ENCODE data around the gene RAB17. TPM values are rescaled to one million over a fixed set of nuclear protein-coding genes. Genes with fewer than 3 reads are reported as not detected.
"Not testable (repeated sequence)": the region's sequence is repeated elsewhere in the genome, so short reads cannot be mapped to it uniquely, and the experiment has no call there.

The RAB17 gene
- polyA plus RNA-seq, 4 donors, result 14.9 to 22.6 (median 16.9) TPM

DNA sequence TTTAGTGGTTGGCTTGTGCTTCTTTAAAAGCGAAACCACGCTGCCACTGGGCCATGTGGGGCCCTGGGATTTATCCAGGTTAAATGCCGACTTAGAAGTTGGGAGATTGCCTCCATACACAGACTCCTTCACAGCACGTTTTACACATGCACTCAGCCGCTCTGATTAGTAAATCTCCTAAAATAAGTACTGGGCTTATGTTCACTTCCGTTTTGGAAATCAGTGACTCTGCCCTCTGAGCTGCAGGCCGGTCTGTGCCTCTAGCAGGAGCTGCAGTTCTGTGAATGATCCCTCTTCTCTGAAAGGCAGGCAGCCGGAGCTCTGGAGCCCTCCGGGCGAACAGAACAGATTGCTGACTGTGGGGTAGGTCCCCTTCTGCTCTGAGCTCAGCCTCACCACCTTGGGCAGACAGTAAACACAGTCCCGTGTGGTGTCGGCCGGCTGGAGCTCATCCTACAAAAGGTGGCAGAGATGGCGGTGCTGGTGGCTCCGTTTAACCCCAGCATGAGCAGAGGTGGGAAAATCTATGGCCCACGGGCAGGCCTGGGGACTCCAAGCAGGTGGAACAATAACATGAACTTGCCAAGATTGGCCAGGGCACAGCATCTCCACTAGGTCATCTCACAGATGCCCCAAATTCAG is 9.8 kb upstream of the RAB17 start:
- DNase-seq (ENCODE audit: low read depth in 4 of 4, low spot score in 2 of 4), result no peak

DNA sequence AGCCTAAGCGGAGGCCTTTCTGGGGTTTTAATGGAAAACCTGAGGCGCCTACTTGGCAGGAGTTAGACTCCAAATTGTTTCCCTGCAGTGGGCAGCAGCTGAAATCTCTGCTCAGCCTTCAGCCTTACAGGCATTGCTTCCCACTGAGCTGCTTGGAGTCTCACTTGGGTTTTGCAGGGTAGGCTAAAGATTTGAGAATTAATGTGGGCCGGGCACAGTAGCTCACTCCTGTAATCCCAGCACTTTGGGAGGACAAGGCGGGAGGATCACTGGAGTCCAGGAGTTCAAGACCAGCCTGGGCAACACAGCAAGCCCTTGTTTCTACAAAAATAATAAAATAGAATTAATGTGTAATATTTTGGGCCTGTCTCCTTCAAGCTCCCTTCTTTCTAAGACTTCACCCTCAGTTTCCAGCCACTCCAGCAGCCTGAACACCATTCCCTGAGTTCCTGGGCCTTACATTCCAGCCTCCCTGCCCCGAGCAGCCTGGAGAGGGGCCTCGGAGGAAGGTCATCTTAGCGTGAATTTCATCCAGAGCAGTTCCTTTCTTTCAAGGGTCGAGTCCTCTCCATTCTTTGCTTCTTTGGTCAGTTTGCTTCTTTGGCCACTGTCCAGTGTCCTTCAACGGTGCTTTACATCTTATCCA is 9.1 kb upstream of the RAB17 start:
- no peak for DNase-seq (ENCODE audit: low read depth in 4 of 4, low spot score in 2 of 4)

DNA sequence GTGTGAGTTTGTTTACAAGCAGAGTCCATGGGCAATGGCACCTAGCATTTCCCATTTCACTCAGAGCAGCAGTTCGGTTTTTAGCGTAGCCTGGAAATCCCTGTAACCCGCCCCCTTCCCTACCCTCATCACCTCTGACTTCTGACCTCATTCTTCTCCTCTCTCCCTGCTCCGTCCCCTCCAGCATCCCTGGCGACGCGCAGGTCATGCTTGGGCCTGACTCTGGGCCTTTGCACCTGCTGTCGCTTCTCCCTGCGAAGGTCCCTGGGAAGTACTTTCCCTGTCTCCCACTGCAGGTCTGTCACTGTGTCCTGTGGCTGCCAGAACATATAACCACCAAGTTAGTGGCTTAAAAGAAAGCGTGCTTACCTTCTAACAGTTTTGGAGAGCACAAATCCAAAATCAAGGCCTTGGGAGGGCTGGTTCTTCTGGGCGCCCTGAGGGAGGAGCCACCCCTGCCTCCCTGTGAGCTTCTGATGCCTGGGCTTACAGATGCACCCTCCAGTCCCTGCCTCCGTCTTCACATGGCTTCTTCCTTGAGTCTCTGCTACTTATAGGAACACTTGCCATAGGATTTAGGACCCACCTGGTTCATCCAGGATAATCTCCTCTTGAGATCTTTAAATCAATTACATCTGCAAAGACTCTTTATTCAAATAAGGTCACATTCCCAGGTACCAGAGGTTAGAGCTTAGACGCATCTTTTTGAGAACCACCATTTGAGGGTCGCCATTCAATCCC is 8.1 kb upstream of the RAB17 start:
- DNase-seq (ENCODE audit: low read depth in 4 of 4, low spot score in 2 of 4), result no peak

DNA sequence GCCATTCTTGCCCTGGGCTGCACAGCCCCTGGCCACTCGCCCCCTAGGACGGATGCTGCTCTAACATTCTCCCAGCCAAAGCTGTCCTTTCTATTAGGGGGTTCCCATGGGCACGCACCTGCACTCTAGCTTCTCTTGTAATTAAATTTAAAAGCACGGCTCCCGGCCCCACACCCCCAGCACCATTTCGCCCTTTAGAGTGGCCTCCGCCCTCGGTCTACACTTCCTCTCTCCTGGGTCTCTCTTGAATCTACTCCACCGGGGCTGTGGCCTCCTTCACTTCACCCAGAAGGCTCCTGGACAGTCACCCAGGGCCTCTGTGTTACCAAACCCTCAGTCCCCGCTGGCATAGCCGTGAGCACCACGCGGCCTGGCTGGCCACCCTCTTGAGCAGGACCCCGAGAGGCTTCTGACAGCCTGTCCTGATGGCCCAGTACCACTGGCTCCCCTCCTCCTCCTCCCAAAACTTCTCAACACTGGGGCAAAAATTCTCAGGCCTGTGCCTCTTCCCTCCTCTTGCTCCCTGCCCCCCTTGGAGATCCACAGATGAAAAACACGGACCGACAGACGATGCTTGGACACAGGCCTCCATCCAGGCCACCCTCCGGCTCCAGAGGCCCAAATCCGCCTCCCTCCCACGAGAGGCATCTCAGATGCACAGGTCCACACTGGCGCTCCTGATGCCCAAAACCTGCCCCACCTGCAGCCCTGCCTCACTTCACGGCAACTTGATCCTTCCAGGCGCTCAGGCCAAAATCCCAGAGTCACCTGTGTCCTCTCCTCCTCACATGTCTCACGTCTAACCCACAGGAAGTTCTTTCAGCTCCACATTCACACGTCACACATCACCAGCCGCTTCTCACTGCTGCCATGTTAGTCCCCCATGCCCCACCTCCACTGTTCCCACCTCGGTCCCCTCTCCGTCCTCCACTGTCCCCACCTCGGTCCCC is 6.9 kb upstream of the RAB17 start:
- no peak for DNase-seq (ENCODE audit: low read depth in 4 of 4, low spot score in 2 of 4)

DNA sequence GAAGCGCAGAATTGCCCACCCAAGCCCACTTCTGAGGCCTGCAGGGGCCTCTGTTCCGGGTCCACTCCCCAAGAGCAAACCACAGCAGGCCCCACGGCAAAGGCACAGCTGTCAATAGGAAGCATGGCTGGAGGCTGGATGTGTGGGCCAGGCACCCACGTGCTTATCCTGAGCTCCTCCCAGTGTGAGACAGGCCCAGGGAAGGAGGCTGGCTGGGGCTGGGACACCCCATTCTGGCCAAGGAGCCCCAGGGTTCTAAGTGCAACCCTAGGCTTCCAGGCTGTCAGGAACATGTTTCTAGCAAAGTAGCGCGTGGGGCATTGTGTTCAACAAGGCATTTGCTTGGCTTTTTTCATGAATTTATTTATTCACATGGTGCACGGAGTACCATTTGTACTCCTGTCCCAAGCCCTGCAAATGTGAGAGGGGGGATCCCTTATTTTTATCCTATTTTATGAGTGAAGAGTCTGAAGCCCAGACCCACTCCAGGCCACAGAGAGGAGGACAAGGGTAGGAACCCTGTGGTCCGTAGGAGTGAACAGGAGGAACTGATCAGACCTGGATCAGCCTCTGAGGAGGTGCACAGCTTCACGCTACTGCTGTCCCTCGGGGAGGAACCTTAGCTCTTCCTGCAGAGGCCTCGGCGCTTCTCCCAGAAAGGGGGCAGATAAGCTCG is 6.1 kb upstream of the RAB17 start:
- DNase-seq (ENCODE audit: low read depth in 4 of 4, low spot score in 2 of 4), result no peak

DNA sequence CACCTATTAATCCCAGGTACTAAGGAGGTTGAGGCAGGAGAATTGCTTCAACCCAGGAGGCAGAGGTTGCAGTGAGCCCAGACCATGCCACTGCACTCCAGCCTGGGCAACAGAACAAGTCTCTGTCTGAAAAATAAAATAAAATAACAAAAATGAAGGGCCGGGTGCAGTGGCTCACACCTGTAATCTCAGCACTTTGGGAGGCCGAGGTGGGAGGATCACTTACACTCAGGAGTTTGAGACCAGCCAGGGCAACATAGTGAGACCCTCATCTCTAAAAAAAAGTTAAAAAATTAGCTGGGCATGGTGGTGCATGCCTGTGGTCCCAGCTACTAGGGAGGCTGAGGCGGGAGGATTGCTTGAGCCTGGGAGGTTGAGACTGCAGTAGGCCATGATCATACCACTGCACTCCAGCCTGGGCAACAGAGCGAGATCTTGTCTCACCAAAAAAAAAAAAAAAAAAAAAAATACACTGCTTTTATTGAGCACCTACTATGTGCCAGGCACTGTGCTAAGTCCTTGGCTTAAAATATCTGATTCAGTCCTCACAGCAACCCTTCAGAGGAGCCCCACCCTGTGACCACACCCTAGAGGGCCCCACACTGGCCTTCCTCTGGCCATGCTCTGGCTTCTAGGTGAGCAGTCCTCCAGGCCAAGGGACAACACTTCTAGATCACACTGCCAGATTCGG is 5.4 kb upstream of the RAB17 start:
- DNase-seq (ENCODE audit: low read depth in 4 of 4, low spot score in 2 of 4), result not testable (repeated sequence)

DNA sequence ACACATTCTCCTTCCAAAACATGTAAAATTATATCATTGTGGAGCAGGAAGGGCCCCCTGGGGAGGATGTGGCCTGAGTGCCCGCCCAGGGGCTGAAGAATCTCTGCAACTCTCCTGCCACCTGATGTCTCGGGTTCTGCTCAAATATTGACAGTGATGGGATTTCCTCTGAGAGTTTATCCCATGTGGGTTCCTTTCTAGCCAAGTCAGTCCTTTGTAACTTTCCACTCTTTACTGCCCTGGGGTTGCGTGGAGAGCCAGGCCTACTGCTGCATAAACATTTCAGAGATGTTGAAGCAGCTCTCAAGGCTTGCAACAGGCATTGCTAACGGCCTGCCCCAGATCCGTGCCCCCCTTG is 4.0 kb upstream of the RAB17 start:
- DNase-seq (ENCODE audit: low read depth in 4 of 4, low spot score in 2 of 4), result no peak

DNA sequence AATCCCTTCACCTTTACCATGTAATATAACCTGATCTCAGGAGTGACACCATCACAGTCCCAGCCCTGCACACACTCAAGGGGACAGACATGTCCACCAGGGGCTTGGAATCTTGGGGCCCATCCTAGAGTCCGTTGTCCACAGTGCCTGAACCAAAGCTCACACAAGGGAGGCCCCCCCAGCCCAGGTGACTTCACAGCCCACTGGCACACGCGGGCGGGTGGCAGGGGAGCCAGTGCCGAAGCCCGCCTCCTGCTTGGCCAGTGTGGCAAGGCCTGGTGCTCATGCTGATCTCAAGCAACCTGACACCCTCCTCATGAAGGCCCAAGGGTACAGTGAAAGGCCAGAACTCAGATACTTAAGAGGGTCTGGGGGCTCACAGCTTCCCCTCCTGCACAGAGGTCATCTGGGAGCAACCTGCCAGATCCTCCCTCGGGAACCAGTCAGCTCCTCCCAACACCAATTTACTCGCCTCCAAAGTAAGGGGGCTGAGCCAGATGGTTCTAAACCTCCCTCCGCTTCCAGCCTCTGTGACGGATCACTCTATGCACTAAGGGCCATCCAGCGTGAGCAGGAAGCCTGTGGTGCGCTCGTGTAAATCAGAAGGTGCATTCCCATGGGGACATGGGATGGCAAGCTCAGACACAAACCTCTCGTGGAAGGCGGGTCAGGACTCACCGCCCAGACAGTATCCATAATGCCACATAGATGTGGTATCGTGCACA is 3.2 kb upstream of the RAB17 start:
- DNase-seq (ENCODE audit: low read depth in 4 of 4, low spot score in 2 of 4), result no peak

DNA sequence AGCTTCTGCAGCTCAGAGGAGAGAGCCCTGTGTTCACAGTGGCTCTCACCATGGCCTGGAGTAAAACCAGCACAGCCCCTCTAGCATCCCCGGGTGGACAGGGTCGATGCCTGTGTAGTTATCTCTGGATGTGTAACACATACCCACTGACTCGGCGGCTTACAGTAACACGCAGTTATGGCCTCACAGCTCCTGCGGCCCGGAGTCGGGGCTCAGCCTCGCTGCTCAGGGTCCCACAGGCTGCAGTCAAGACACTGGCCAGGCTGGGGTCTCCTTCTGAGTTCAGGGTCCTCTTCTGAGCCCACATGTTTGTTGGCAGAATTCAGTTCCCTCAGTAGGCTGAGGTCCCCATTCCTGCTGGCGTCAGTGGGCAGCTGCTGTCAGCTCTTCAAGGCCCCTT is 2.5 kb upstream of the RAB17 start:
- no peak for DNase-seq (ENCODE audit: low read depth in 4 of 4, low spot score in 2 of 4)

DNA sequence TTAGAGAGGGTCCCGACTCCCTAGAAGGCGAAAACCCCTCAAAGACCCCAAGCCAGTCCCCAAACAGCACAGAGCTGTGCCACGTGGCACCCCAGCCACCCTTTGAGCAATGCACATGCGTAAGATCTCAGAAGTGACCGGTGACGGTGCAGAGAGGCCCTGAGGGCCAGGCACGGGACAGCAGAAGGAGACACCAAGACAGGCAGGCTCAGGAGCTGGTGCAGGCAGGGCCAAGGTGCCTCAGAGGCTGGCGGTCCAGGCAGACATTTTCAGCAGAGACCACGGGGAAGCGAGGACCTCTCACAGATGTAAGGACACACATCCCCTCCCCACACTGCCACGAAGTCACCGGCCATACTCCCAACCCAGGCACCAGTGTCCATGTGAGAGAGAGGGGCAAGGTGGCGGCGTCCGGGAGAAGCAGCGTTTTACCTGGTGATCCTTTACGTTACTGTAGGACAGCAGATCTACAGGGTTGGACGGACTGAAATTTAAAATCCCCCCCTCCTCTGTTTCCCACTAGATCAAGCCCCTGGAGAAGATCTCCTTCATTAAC is 2.0 kb upstream of the RAB17 start:
- DNase-seq (ENCODE audit: low read depth in 4 of 4, low spot score in 2 of 4), result no peak

DNA sequence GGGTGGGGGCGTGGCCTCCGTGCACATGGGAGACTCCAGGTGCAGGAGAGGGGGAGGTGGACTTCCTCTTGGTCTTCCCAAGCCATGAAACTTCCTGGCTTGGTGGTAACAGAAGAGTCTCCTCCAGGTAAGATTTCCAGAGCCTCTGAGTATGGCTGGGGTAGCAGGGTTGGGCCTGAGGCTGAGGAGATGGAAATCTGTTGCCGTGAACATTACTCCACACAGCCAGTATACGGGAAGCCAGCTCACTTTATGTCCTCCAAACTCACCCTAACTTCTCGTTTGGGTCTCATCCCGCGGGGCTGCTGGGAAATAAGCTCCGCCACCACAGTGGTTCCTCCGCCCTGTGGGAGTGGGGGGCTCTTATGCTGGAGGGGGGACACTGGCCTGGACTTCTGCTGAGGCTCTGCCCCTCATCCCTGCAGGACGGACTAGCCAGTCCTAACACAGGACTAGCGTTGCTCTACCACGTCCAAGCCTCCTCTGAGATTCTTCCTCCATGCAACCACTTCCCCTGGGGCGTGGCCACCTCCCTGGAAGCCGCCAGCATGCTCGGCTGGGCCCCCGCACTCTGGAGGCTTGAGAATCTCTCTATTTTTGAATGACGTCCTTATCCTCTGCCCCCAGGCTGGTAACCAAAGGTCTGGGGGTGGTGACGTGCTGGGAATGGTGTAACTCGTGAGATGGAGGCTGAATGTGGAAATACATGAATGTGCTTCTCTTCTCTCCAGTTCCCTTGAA is 777 bp upstream of the RAB17 start:
- DNase-seq (ENCODE audit: low read depth in 4 of 4, low spot score in 2 of 4), result no peak

DNA sequence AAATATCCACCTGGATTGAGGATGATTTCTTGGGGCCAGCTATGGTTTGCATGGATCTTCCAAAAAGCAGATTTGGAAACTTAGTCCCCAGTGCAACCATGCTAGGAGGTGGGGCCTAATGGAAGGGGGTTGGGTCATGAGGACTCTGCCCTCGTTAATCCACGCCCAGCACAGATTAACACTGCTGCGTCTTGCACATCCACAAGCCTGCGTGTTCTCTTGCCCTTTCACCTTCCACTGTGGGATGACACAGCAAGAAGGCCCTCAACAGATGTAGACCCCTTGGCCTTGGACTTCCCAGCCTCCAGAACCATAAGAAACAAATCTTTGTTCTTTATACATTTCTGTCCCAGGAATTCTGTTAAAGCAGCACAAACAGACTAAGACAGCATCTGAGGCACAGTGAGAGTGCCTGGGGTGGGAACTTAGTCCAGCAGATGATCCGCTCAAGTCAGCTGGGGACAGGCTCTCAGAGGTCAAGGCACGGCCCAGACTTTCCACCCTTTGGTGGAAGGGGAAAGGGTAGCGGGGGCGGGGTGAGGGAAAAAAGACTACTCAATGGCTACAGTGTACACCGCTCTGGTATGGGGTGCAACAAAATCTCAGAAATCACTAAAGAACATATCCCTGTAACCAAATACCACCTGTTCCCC is 2.4 kb downstream of the RAB17 start:
- no peak for DNase-seq (ENCODE audit: low read depth in 4 of 4, low spot score in 2 of 4)

DNA sequence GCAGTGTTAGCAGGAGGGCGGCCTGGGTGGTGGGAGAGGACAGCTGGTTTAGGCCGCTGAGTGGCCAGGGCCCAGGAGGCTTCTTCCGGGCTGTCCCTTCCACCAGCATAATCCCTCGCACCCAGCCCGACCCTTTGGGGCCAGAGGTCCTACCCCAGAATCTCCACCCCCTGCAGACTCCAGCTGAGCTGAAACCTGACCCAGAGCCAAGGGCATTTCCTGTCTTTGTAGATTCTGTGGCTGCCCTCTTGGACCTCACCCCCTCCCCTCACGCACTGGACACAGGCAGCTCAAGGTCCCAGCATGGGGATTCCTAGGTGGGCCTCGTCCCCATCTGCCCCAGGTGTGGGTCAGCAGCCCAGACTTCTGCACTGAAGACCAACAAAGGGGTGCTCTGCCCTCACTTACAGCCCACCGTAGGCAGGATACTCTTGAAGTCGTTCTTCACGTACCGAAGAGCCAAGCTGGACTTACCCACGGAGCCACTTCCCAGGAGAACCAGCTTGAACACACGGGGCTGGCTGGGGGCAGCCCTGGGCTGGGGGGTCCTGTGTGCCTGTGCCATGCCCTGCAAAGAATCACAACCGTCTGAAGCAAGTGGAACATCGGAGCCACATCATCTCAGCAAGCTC is 4.8 kb downstream of the RAB17 start:
- DNase-seq (ENCODE audit: low read depth in 4 of 4, low spot score in 2 of 4), result no peak

DNA sequence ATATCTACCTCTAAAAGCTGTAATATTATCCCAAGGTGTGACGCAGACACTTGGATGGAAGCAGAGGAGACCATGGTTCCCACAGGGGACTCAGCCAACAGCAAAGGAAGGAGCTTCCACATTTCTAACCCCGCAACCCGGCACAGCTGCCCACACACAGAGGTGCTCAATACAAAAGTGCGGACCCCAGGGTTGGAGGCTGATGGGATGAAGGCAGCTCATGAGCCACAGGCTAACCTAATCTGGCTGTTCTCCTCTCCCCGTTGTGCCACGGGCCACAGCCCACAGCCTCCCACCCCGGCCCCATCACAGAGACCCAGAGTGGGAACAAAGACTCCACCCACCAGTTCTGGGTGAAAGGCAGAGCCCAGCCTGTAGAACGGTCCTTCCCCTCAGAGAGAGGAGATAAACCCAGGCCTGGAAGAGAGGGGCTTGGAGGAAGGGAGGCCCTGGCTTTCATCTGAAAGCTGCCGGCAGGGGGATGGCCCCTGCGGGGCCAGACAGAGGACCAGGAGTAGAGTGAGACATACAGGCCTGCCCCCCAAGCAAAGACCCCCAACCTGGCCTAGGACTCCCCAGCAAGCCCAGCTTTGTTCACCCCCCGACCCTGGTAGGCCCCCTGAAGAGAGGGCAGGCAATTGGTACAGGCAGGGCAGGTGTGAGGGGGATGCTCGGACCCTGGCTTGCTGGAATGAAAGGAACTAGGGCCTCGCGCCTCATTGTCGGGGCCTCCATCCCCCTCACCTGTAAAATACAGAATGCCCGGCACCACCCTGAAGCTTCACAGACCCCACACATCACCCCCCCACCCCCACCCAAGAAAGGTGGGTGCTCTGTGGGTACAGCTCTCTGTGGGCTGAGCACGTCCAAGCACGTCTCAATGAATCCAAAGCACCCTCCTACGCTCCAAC is 6.9 kb downstream of the RAB17 start:
- no peak for DNase-seq (ENCODE audit: low read depth in 4 of 4, low spot score in 2 of 4)

DNA sequence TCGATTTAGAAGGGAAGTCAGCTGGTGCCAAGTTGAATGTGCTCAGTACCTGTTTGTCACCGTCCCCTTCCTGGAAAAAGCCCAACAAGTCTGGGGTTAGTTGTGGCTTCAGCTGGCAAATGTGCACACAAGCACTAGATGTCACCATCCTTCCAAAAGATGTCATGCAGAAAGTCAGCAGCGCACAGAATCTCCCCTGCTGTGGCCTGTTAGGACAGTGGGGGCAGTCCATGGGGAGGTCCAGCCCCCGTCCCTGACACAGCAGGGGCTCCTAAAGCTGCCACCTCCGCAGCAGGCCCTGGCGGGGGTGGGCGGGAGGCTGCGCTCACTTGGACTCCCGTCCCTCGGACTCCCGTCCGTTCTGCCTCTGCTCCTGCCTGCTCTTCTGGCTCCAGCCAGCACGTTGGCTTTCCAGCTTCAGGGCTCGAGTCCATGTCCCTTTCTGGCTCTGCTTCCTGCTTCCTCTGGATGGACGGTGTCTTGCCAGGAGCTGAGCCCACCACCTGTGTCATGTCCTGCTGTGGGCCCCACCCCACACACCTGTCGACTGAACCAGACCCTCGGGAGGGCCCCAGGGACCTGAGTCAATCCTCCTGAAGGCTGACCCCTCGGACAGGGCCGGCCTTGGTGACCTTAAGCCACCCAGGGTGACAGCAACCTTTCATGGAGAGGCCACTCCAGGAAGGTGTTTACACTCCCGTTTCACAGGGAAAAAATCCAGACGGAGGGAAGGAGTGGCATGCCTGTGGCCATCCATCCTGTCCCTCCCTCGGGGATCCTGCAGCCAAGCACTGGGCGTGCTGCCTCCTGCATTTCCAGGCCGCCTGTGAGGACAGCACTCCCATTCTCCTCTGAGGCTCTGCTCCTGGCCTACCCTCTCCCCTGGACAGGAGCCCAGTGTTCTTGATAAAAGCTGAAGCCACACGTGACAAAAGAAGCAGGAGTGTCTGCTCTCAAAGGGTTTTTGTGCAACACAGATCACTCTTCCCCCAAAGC is 8.5 kb downstream of the RAB17 start:
- no peak for DNase-seq (ENCODE audit: low read depth in 4 of 4, low spot score in 2 of 4)
